Neural cell (in vitro differentiated cells): ENCODE data around the gene SMARCA5. TPM values are rescaled to one million over a fixed set of nuclear protein-coding genes. Genes with fewer than 3 reads are reported as not detected.

Experiments used
- H2AFZ ChIP-seq: fragments of 200-600, 300-800 bp; sonication (generic), shearing (Covaris generic); 2 replicates; pipeline ENCODE4 v1.6.0; 2014; ENCODE audit warnings: low read depth, mild to moderate bottlenecking, antibody characterized with exemption, low read length, moderate library complexity
- H3F3A ChIP-seq: fragments of 200-600 bp; shearing (Covaris generic); 2 replicates; pipeline ENCODE4 v1.6.1; 2016; ENCODE audit warnings: mild to moderate bottlenecking, moderate library complexity, mixed read lengths, antibody characterized with exemption, low read length; ENCODE audit not compliant: insufficient read depth, poor library complexity, severe bottlenecking
- H3K27ac ChIP-seq: fragments of 200-600, 300-800 bp; sonication (generic), shearing (Covaris generic); 2 replicates; pipeline ENCODE4 v1.5.1; 2014; ENCODE audit warnings: mild to moderate bottlenecking, low read length, moderate library complexity
- H3K27me3 ChIP-seq: fragments of 300-800, 200-600 bp; sonication (generic), shearing (Covaris generic); 2 replicates; pipeline ENCODE4 v1.6.0; 2014; ENCODE audit warnings: mild to moderate bottlenecking, low read depth, low read length, moderate library complexity; ENCODE audit not compliant: insufficient read depth
- H3K36me3 ChIP-seq: fragments of 300-800, 200-600 bp; sonication (generic), shearing (Covaris generic); 2 replicates; pipeline ENCODE4 v1.5.1; 2014; ENCODE audit warnings: mild to moderate bottlenecking, antibody characterized with exemption, low read length, moderate library complexity; ENCODE audit not compliant: insufficient read depth
- H3K4me2 ChIP-seq: fragments of 300-800, 200-600 bp; sonication (generic), shearing (Covaris generic); 2 replicates; pipeline ENCODE4 v1.6.0; 2014; ENCODE audit warnings: mild to moderate bottlenecking, low read length
- H3K4me3 ChIP-seq: fragments of 300-800, 200-600 bp; sonication (generic), shearing (Covaris generic); 2 replicates; pipeline ENCODE4 v1.5.1; 2014; ENCODE audit warnings: mild to moderate bottlenecking, low read length, moderate library complexity
- H3K79me2 ChIP-seq: fragments of 200-600 bp; shearing (Covaris generic); replicated peaks from 2 replicates; pipeline ENCODE4 v1.6.0; 2014; ENCODE audit warnings: mild to moderate bottlenecking, low read length, moderate library complexity; ENCODE audit not compliant: insufficient read depth
- H3K9ac ChIP-seq: fragments of 300-800, 200-600 bp; sonication (generic), shearing (Covaris generic); 2 replicates; pipeline ENCODE4 v1.6.1; 2016; ENCODE audit warnings: mild to moderate bottlenecking, low read length, mixed read lengths
- H3K9me2 ChIP-seq: fragments of 200-600 bp; shearing (Covaris generic); 2 replicates; pipeline ENCODE4 v1.6.1; 2016; ENCODE audit warnings: mild to moderate bottlenecking, low read length, mixed read lengths; ENCODE audit not compliant: insufficient read depth
- H3K9me3 ChIP-seq: fragments of 200-600, 300-800 bp; sonication (generic), shearing (Covaris generic); 2 replicates; pipeline ENCODE4 v1.6.1; 2016; ENCODE audit warnings: mild to moderate bottlenecking, mixed run types, low read length, moderate library complexity, mixed read lengths
- H4K20me1 ChIP-seq: fragments of 200-600 bp; shearing (Covaris generic); 2 replicates; pipeline ENCODE4 v1.6.1; 2016; ENCODE audit warnings: mild to moderate bottlenecking, mixed run types; ENCODE audit not compliant: insufficient read depth
- CTCF ChIP-seq: fragments of 450-650 bp; IDR thresholded peaks from 2 replicates; pipeline ENCODE4 v1.5.1; 2014; ENCODE audit warnings: antibody characterized with exemption, mild to moderate bottlenecking, moderate library complexity; ENCODE audit not compliant: poor library complexity, severe bottlenecking
- EP300 ChIP-seq: fragments of 450-650 bp; conservative IDR thresholded peaks from 2 replicates; pipeline ENCODE4 v1.6.1; 2014; ENCODE audit warnings: antibody characterized with exemption, mild to moderate bottlenecking, moderate library complexity; ENCODE audit not compliant: poor library complexity, severe bottlenecking
- EZH2 ChIP-seq: fragments of 200-600, 300-800 bp; shearing (Covaris generic), sonication (generic); IDR thresholded peaks from 2 replicates; pipeline ENCODE4 v1.6.1; 2014; ENCODE audit warnings: antibody characterized with exemption, low read length, borderline replicate concordance, mild to moderate bottlenecking; ENCODE audit not compliant: insufficient read depth, poor library complexity, severe bottlenecking
- MXI1 ChIP-seq: fragments of 450-650 bp; conservative IDR thresholded peaks from 2 replicates; pipeline ENCODE4 v1.6.1; 2014; ENCODE audit warnings: antibody characterized with exemption, mild to moderate bottlenecking; ENCODE audit not compliant: poor library complexity, severe bottlenecking
- POLR2AphosphoS5 ChIP-seq: IDR thresholded peaks from 2 replicates; pipeline ENCODE4 v1.6.1; 2012
- RAD21 ChIP-seq: fragments of 450-650 bp; conservative IDR thresholded peaks from 2 replicates; pipeline ENCODE4 v1.6.1; 2014; ENCODE audit warnings: antibody characterized with exemption, mild to moderate bottlenecking, moderate library complexity
- SMC3 ChIP-seq: fragments of 450-650 bp; conservative IDR thresholded peaks from 2 replicates; pipeline ENCODE4 v1.6.1; 2014; ENCODE audit warnings: antibody characterized with exemption, mild to moderate bottlenecking, moderate library complexity; ENCODE audit not compliant: poor library complexity
- TAF1 ChIP-seq: IDR thresholded peaks from 2 replicates; pipeline ENCODE4 v1.6.1; 2012; ENCODE audit warnings: low read depth
- polyA plus RNA-seq: library from polyadenylated mRNA; depleted of rRNA; stranded (reverse); fragments of >200 nt; gene quantifications from 2 replicates; pipeline ENCODE4 v1.2.3, GENCODE V29; 2014
- TF ChIP-seq, protein P1 (sequence below): IDR thresholded peaks from 2 replicates; pipeline ENCODE4 v1.6.1; 2012; ENCODE audit warnings: borderline replicate concordance

The SMARCA5 gene
- polyA plus RNA-seq, 1 donor from 2014 or later = 49.2 TPM

DNA sequence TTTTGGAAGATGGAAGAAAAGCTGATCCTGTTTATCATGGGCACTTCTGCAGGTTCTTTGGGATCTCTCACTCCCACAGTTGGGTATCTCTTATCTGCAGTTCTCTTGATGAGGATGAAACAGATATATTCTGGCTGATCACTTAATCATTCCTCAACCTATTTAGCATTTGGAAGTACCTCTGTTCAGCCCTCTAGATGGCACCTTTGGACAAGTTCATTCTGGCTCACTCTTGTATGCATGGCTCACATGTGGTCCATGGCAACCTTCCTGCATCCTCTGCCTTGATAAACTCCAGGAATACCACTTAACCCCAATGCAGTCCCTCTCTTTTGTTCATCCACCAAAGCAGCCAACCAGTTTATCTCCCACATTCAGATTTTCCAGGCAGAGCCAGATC lies 74.2 kb downstream of the SMARCA5 start:
- Histone ChIP-seq H3K4me2 (no peak overlapping the region), H3K27ac (no peak overlapping the region), H3F3A (no peaks in the 10 kb centered on the region), H3K79me2 (no peaks in the 10 kb centered on the region), H3K4me3 (no peak overlapping the region), H3K36me3 (no peaks in the 10 kb centered on the region), H2AFZ (no peak overlapping the region), H4K20me1 (no peaks in the 10 kb centered on the region), H3K27me3 (no peaks in the 10 kb centered on the region), H3K9me3 (no peaks in the 10 kb centered on the region), H3K9me2 (no peaks in the 10 kb centered on the region), H3K9ac (no peak overlapping the region)
- peak; percentile 52 for TF ChIP-seq RAD21
- TF ChIP-seq SMC3 = peak; percentile 48
- no peak for TF ChIP-seq MXI1
- no peak for TF ChIP-seq EP300
- TF ChIP-seq, protein P1, sequence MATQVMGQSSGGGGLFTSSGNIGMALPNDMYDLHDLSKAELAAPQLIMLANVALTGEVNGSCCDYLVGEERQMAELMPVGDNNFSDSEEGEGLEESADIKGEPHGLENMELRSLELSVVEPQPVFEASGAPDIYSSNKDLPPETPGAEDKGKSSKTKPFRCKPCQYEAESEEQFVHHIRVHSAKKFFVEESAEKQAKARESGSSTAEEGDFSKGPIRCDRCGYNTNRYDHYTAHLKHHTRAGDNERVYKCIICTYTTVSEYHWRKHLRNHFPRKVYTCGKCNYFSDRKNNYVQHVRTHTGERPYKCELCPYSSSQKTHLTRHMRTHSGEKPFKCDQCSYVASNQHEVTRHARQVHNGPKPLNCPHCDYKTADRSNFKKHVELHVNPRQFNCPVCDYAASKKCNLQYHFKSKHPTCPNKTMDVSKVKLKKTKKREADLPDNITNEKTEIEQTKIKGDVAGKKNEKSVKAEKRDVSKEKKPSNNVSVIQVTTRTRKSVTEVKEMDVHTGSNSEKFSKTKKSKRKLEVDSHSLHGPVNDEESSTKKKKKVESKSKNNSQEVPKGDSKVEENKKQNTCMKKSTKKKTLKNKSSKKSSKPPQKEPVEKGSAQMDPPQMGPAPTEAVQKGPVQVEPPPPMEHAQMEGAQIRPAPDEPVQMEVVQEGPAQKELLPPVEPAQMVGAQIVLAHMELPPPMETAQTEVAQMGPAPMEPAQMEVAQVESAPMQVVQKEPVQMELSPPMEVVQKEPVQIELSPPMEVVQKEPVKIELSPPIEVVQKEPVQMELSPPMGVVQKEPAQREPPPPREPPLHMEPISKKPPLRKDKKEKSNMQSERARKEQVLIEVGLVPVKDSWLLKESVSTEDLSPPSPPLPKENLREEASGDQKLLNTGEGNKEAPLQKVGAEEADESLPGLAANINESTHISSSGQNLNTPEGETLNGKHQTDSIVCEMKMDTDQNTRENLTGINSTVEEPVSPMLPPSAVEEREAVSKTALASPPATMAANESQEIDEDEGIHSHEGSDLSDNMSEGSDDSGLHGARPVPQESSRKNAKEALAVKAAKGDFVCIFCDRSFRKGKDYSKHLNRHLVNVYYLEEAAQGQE = no peak
- peak; percentile 49 for TF ChIP-seq CTCF
- no peak for TF ChIP-seq EZH2
- no peak for TF ChIP-seq POLR2AphosphoS5
- no peak for TF ChIP-seq TAF1

GRCh38 chr4:143597276-143597675 lies 83.8 kb downstream of the SMARCA5 start:
- Histone ChIP-seq H3K36me3 (no peaks in the 10 kb centered on the region), H3K9ac (no peak overlapping the region), H3K27me3 (no peaks in the 10 kb centered on the region), H3K9me3 (no peaks in the 10 kb centered on the region), H2AFZ (no peak overlapping the region), H3K27ac (no peak overlapping the region), H3F3A (no peaks in the 10 kb centered on the region), H3K4me3 (no peak overlapping the region), H4K20me1 (no peaks in the 10 kb centered on the region), H3K4me2 (no peak overlapping the region), H3K79me2 (no peaks in the 10 kb centered on the region), H3K9me2 (no peaks in the 10 kb centered on the region)
- TF ChIP-seq SMC3 (no peak), CTCF (no peak), EZH2 (no peak), RAD21 (no peak), EP300 (no peak), MXI1 (no peak), TAF1 (no peak), POLR2AphosphoS5 (no peak)
- TF ChIP-seq, protein P1 = no peak
